Measurements from ENCODE around the gene STAC.
A peak's percentile ranks its signal among the peaks of the same experiment; 100 is the strongest.

Gene STAC

DNA sequence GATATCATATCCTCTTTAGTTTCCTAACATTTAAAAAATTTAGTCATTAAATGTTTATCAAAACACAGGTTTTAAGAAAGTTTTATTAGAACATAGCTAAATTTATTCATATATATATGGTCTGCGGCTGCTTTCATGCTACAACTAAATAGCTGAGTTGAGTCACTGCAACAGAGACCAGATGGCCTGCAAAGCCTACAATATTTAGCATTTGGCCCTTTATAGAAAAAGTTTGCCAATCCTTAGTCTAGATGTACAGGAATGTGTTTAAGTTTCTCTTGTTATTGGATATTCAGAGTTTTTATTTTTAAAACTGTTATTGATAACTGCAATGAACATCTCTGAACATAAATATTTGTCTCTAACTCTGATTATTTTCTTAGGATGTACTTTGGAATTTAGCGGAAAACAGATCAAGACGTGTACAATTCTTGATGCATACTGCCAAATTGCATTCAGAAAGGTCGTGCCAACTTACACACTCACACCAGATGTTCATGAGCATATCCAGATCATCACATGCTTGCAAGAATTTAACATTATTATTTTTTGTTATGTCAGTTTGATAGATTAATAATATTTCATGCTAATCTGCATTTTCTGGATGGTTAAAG lies 157.9 kb downstream of the STAC start:
- Histone ChIP-seq H3K36me3 (replicated peaks; ENCODE audit: low read depth, low read length) (no peaks in the 10 kb centered on the region), H3K27ac (ENCODE audit: low read length) (no peak overlapping the region), H3K4me2 (ENCODE audit: low read length) (no peak overlapping the region), H4K20me1 (ENCODE audit: insufficient read depth, low read length) (no peaks in the 10 kb centered on the region), H3K4me3 (ENCODE audit: low read length) (no peak overlapping the region), H3K79me2 (ENCODE audit: low read length) (no peaks in the 10 kb centered on the region), H3K4me1 (ENCODE audit: low read length) (no peaks in the 10 kb centered on the region), H3K9me3 (ENCODE audit: insufficient read depth, low read length) (no peaks in the 10 kb centered on the region), H3K9ac (ENCODE audit: low read length) (no peak overlapping the region), H2AFZ (ENCODE audit: low read depth, low read length) (no peak overlapping the region), H3K27me3 (ENCODE audit: low read depth, low read length) (peaks cover 20% of the 10 kb centered on the region)
- no peak for TF ChIP-seq EZH2phosphoT487 (IDR thresholded peaks at IDR 0.05; ENCODE audit: low read depth)
- TF ChIP-seq CTCF (IDR thresholded peaks at IDR 0.05; ENCODE audit: low read depth, low read length), result no peak

- no peak for TF ChIP-seq EZH2phosphoT487 (IDR thresholded peaks at IDR 0.05; ENCODE audit: low read depth)
- peak; percentile 95 for TF ChIP-seq CTCF (IDR thresholded peaks at IDR 0.05; ENCODE audit: low read depth, low read length)
- Histone ChIP-seq H3K4me3 (ENCODE audit: low read length) (no peak overlapping the region), H3K27ac (ENCODE audit: low read length) (no peak overlapping the region), H3K9me3 (ENCODE audit: insufficient read depth, low read length) (no peaks in the 10 kb centered on the region), H3K36me3 (replicated peaks; ENCODE audit: low read depth, low read length) (no peaks in the 10 kb centered on the region), H3K27me3 (ENCODE audit: low read depth, low read length) (peaks cover 20% of the 10 kb centered on the region), H3K79me2 (ENCODE audit: low read length) (no peaks in the 10 kb centered on the region), H3K4me1 (ENCODE audit: low read length) (no peaks in the 10 kb centered on the region), H4K20me1 (ENCODE audit: insufficient read depth, low read length) (no peaks in the 10 kb centered on the region), H2AFZ (ENCODE audit: low read depth, low read length) (no peak overlapping the region), H3K9ac (ENCODE audit: low read length) (no peak overlapping the region), H3K4me2 (ENCODE audit: low read length) (no peak overlapping the region)
Measured at GRCh38 chr3:36540888-36541518, 160.7 kb downstream of the STAC start.

GRCh38 chr3:36542186-36542585 lies 161.9 kb downstream of the STAC start:
- Histone ChIP-seq H3K36me3 (replicated peaks; ENCODE audit: low read depth, low read length) (no peaks in the 10 kb centered on the region), H3K4me1 (ENCODE audit: low read length) (no peaks in the 10 kb centered on the region), H3K4me3 (ENCODE audit: low read length) (no peak overlapping the region), H3K9me3 (ENCODE audit: insufficient read depth, low read length) (no peaks in the 10 kb centered on the region), H3K27me3 (ENCODE audit: low read depth, low read length) (peaks cover 20% of the 10 kb centered on the region), H3K27ac (ENCODE audit: low read length) (no peak overlapping the region), H2AFZ (ENCODE audit: low read depth, low read length) (no peak overlapping the region), H3K4me2 (ENCODE audit: low read length) (no peak overlapping the region), H4K20me1 (ENCODE audit: insufficient read depth, low read length) (no peaks in the 10 kb centered on the region), H3K79me2 (ENCODE audit: low read length) (no peaks in the 10 kb centered on the region), H3K9ac (ENCODE audit: low read length) (no peak overlapping the region)
- TF ChIP-seq EZH2phosphoT487 (IDR thresholded peaks at IDR 0.05; ENCODE audit: low read depth) (no peak), CTCF (IDR thresholded peaks at IDR 0.05; ENCODE audit: low read depth, low read length) (no peak)

DNA sequence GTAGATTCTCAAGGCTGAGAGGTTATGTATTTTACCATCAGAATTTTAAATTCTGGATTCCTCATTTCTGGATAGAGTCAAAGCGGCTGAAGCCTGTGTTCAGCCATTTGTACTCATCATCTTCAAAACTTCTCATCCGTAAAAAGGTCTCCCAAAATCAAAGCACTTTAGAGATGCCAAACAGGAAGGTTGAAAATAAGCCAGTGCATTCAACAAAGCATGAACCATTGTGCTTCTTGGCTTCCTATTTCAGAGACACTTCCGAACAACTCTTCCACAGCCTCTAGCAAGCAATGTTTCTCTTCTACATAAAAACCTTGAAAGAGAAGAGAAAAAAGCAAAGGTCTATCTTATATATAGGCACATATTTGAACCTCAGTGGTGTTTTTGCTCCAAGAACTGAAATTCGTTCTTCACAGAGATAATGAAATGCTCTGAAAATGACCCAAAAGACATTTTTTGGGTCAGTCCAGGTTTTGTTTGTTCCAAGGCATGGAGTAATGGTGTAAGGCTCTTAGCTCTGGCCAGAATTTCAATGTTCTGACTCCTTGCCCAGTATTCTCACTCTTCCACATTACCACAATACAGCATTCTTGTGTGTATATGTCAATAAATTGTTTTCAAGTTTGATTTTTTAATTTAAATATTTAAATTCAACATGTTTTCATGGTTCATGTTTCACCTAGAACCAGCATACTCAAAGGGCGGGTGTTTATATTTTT lies 163.1 kb downstream of the STAC start:
- Histone ChIP-seq H2AFZ (ENCODE audit: low read depth, low read length) (no peak overlapping the region), H3K9me3 (ENCODE audit: insufficient read depth, low read length) (0 out of 2 replicates have a peak, but pooled peaks cover under 1% of the 10 kb centered on the region), H3K27me3 (ENCODE audit: low read depth, low read length) (peaks cover 20% of the 10 kb centered on the region), H3K79me2 (ENCODE audit: low read length) (no peaks in the 10 kb centered on the region), H3K27ac (ENCODE audit: low read length) (no peak overlapping the region), H3K4me3 (ENCODE audit: low read length) (no peak overlapping the region), H3K4me2 (ENCODE audit: low read length) (no peak overlapping the region), H3K4me1 (ENCODE audit: low read length) (no peaks in the 10 kb centered on the region), H3K36me3 (replicated peaks; ENCODE audit: low read depth, low read length) (no peaks in the 10 kb centered on the region), H4K20me1 (ENCODE audit: insufficient read depth, low read length) (no peaks in the 10 kb centered on the region), H3K9ac (ENCODE audit: low read length) (no peak overlapping the region)
- TF ChIP-seq EZH2phosphoT487 (IDR thresholded peaks at IDR 0.05; ENCODE audit: low read depth) (no peak), CTCF (IDR thresholded peaks at IDR 0.05; ENCODE audit: low read depth, low read length) (no peak)
